KMS-11 (cell line): ENCODE data around the gene AMPD1.

Experiments
- H2AFZ ChIP-seq: fragments of 200-600 bp; sonication (generic); 2 replicates; pipeline ENCODE4 v1.6.1; 2016; ENCODE audit warnings: antibody characterized with exemption, mixed run types, low read depth
- H3K27ac ChIP-seq: fragments of 200-600 bp; sonication (generic); 2 replicates; pipeline ENCODE4 v1.6.1; 2016; ENCODE audit warnings: mild to moderate bottlenecking, mixed run types
- H3K27me3 ChIP-seq: fragments of 200-600 bp; sonication (generic); 2 replicates; pipeline ENCODE4 v1.6.1; 2017; ENCODE audit warnings: mild to moderate bottlenecking, low read depth, mixed run types, moderate library complexity; ENCODE audit not compliant: insufficient read depth
- H3K36me3 ChIP-seq: fragments of 200-600 bp; sonication (generic); 2 replicates; pipeline ENCODE4 v1.6.1; 2017; ENCODE audit warnings: mild to moderate bottlenecking, mixed run types; ENCODE audit not compliant: insufficient read depth
- H3K4me1 ChIP-seq: fragments of 200-600 bp; sonication (generic); 2 replicates; pipeline ENCODE4 v1.6.1; 2016; ENCODE audit warnings: mild to moderate bottlenecking, low read depth, mixed run types; ENCODE audit not compliant: poor library complexity, severe bottlenecking
- H3K4me2 ChIP-seq: fragments of 200-600 bp; sonication (generic); 2 replicates; pipeline ENCODE4 v1.7.0; 2016; ENCODE audit warnings: mild to moderate bottlenecking, mixed run types
- H3K4me3 ChIP-seq: fragments of 200-600 bp; sonication (generic); IDR thresholded peaks from 2 replicates; pipeline ENCODE4 v1.6.1; 2017; ENCODE audit warnings: low read depth, low read length, mixed read lengths; ENCODE audit not compliant: insufficient read depth
- H3K79me2 ChIP-seq: fragments of 200-600 bp; sonication (generic); 2 replicates; pipeline ENCODE4 v1.6.1; 2016; ENCODE audit warnings: low read depth, mixed run types; ENCODE audit not compliant: insufficient read depth
- H3K9ac ChIP-seq: fragments of 200-600 bp; sonication (generic); 2 replicates; pipeline ENCODE4 v1.6.1; 2016; ENCODE audit warnings: mild to moderate bottlenecking, mixed run types
- H4K20me1 ChIP-seq: fragments of 200-600 bp; sonication (generic); 2 replicates; pipeline ENCODE4 v1.6.1; 2016; ENCODE audit warnings: mild to moderate bottlenecking, mixed run types; ENCODE audit not compliant: insufficient read depth
- TF ChIP-seq, protein P1 (sequence below): fragments of 200-600 bp; sonication (generic); conservative IDR thresholded peaks from 2 replicates; pipeline ENCODE4 v1.6.1; 2017; ENCODE audit warnings: low read depth, mild to moderate bottlenecking, antibody characterized with exemption, low read length, moderate library complexity, mixed read lengths

The AMPD1 gene

DNA sequence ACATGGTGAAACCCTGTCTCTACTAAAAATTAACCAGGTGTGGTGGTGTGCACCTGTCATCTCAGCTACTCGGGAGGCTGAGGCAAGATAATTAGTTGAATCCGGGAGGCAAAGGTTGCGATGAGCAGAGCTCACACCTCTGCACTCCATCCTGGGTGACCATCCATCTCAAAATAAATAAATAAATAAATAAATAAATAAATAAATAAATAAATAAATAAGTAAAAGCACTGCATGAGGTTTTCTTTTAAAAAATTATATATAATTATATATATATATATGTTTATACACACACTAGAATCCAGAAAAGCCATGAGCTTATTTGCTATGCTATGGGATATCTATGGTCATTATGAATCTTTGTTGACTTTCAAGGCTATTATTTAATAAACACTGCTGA, 2.4 kb downstream of the AMPD1 start:
- TF ChIP-seq, protein P1, sequence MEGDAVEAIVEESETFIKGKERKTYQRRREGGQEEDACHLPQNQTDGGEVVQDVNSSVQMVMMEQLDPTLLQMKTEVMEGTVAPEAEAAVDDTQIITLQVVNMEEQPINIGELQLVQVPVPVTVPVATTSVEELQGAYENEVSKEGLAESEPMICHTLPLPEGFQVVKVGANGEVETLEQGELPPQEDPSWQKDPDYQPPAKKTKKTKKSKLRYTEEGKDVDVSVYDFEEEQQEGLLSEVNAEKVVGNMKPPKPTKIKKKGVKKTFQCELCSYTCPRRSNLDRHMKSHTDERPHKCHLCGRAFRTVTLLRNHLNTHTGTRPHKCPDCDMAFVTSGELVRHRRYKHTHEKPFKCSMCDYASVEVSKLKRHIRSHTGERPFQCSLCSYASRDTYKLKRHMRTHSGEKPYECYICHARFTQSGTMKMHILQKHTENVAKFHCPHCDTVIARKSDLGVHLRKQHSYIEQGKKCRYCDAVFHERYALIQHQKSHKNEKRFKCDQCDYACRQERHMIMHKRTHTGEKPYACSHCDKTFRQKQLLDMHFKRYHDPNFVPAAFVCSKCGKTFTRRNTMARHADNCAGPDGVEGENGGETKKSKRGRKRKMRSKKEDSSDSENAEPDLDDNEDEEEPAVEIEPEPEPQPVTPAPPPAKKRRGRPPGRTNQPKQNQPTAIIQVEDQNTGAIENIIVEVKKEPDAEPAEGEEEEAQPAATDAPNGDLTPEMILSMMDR: no peak
- no peak overlapping the region for H3K27ac ChIP-seq
- no peaks in the 10 kb centered on the region for H3K27me3 ChIP-seq
- no peak overlapping the region for H2AFZ ChIP-seq
- no peak overlapping the region for H3K9ac ChIP-seq
- peak overlapping the region; percentile 92; the same call in 1 of the 2 replicates for H3K4me2 ChIP-seq
- peaks cover 76% of the 10 kb centered on the region for H3K4me1 ChIP-seq
- H3K36me3 ChIP-seq: no peaks in the 10 kb centered on the region
- H4K20me1 ChIP-seq: no peaks in the 10 kb centered on the region
- no peak overlapping the region for H3K4me3 ChIP-seq
- H3K79me2 ChIP-seq: no peaks in the 10 kb centered on the region; the same call in 1 of the 2 replicates

DNA sequence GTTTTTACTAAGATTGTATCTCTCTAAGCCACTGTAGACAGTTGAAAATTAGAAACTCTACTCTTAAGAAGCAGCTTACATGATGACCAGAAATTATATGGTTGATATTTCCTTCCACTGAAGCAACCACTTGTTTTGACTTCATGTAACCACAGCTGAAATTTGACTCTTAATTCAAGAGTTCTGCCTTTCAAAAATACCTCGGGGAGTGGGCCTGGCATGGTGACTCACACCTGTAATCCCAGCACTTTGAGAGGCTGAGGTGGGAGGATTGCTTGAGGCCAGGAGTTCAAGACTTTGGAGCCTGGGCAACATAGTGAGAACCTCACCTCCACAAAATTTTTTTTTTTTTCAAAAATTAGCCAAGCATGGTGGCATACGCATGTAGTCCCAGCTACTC, 4.3 kb downstream of the AMPD1 start:
- Histone ChIP-seq H3K4me2 (peak overlapping the region; percentile 41), H3K79me2 (no peaks in the 10 kb centered on the region; the same call in 1 of the 2 replicates), H2AFZ (no peak overlapping the region), H3K27ac (peak overlapping the region; percentile 38), H3K4me1 (peaks cover 57% of the 10 kb centered on the region), H4K20me1 (no peaks in the 10 kb centered on the region), H3K27me3 (no peaks in the 10 kb centered on the region), H3K4me3 (no peak overlapping the region), H3K9ac (no peak overlapping the region), H3K36me3 (no peaks in the 10 kb centered on the region)
- TF ChIP-seq, protein P1: no peak

DNA sequence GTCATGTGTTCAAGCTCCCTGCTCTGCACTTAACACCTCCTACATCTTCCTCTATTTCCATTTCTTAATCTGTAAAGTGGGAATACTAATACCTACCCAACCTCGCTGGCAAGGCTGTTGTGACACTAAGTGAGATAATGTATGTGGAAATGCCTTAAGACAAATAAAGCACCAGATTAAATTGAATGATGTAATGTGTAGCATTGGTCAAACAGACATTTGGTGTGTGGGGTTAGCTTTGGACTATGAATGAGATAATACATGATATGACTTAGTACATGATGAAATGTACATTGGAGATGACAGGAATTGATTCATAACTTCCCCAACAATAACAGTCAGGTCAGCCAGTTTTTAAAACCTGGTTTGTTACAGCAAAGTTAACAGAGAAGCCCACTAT, 5.2 kb downstream of the AMPD1 start:
- TF ChIP-seq, protein P1: no peak
- H3K4me3 ChIP-seq: no peak overlapping the region
- H3K9ac ChIP-seq: no peak overlapping the region
- H3K79me2 ChIP-seq: no peaks in the 10 kb centered on the region; the same call in 1 of the 2 replicates
- H3K36me3 ChIP-seq: no peaks in the 10 kb centered on the region
- H2AFZ ChIP-seq: no peak overlapping the region
- H3K4me2 ChIP-seq: no peak overlapping the region
- no peaks in the 10 kb centered on the region for H4K20me1 ChIP-seq
- peaks cover 55% of the 10 kb centered on the region for H3K4me1 ChIP-seq
- H3K27me3 ChIP-seq: no peaks in the 10 kb centered on the region
- peak overlapping the region; percentile 38; the same call in 1 of the 2 replicates for H3K27ac ChIP-seq

- Histone ChIP-seq H3K27me3 (no peaks in the 10 kb centered on the region), H3K79me2 (no peaks in the 10 kb centered on the region; the same call in 1 of the 2 replicates), H3K4me3 (no peak overlapping the region), H3K27ac (no peak overlapping the region), H4K20me1 (no peaks in the 10 kb centered on the region), H3K4me2 (no peak overlapping the region), H3K4me1 (peaks cover 39% of the 10 kb centered on the region), H2AFZ (no peak overlapping the region), H3K36me3 (no peaks in the 10 kb centered on the region), H3K9ac (no peak overlapping the region)
- TF ChIP-seq, protein P1: no peak
These were observed 6.8 kb downstream of the AMPD1 start for GRCh38 chr1:114688526-114688925.
